Measurements from ENCODE around the gene MISFA.

MISFA gene

DNA sequence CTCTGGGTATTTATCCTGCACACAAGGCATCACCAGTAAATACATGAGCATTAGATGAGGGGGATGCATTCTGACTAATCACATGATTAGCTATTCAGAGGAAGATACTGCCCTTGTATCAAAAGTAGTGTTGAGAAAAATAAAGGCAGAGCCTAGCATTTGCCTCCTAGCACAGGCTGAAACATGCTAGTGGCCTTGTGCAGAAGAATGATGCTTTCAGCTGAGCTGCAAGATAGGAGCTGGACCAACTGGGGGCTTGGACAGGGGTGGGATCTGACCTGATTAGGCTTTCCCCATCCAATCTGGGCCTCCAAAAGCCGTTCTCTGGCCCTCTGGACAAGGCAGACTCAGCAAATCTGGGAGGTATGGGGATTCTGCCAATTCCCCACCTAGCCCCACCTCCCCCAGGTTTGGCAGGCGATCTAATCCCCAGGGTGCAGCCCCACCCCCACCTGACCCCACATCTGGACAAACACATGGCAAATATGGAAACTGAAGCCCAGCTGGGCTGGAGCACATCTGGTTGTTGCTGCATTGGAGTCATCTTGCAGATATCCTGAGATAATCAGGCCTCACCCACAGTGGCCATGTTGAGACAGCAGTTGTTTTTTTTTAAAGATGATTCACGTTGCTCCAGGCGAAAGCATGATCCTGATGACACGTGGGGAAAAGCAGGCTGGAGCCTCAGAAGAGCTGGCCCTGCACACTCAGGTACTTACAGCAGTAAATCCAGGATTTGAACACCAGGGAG lies 4.4 kb upstream of the MISFA start:
- no peaks in the 10 kb centered on the region for H3K9me3 Mint-ChIP-seq
- peaks cover 23% of the 10 kb centered on the region for H3K36me3 Mint-ChIP-seq (ENCODE audit: low read depth)
- TF ChIP-seq, protein P1, sequence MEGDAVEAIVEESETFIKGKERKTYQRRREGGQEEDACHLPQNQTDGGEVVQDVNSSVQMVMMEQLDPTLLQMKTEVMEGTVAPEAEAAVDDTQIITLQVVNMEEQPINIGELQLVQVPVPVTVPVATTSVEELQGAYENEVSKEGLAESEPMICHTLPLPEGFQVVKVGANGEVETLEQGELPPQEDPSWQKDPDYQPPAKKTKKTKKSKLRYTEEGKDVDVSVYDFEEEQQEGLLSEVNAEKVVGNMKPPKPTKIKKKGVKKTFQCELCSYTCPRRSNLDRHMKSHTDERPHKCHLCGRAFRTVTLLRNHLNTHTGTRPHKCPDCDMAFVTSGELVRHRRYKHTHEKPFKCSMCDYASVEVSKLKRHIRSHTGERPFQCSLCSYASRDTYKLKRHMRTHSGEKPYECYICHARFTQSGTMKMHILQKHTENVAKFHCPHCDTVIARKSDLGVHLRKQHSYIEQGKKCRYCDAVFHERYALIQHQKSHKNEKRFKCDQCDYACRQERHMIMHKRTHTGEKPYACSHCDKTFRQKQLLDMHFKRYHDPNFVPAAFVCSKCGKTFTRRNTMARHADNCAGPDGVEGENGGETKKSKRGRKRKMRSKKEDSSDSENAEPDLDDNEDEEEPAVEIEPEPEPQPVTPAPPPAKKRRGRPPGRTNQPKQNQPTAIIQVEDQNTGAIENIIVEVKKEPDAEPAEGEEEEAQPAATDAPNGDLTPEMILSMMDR (IDR thresholded peaks at IDR 0.05; ENCODE audit: unreplicated experiment in 3 of 3): no peak
- no peak overlapping the region for H3K4me3 Mint-ChIP-seq
- H3K4me1 Mint-ChIP-seq: peaks cover 4% of the 10 kb centered on the region
- no peak overlapping the region for H3K27ac Mint-ChIP-seq
- no peaks in the 10 kb centered on the region for H3K27me3 Mint-ChIP-seq (ENCODE audit: low read depth)

DNA sequence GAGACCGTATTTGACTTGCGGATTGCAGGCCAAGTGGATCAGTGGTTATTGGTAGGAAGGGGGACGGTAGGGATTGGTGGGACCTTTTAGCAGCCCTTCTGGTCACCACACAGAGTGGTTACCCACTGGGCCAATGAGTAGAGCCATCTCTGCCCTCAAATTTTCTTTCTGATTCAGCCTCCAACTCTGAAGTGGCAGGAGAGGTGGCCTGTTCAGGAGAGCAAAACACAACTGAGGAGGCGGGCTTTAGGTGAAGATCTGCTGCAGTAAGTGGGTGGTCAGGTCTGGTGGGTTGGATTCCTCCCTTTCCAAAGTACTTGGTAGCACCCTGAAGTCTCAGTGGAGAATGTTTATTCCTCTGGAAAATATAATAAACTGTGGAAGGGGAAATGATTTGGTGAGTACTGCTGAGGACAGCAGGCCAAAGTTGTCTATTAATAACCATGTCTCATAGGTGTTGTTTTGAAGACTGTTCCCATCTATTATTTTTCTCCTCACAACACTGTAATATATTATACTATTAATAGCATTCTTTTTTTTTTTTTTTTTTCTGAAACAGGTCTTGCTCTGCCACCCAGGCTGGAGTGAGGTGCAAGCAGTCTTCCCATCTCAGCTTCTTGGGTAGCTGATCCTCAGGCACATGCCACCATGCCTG lies 1.5 kb downstream of the MISFA start:
- H3K27me3 Mint-ChIP-seq (ENCODE audit: low read depth): no peaks in the 10 kb centered on the region
- H3K4me1 Mint-ChIP-seq: no peaks in the 10 kb centered on the region
- no peak overlapping the region for H3K27ac Mint-ChIP-seq
- TF ChIP-seq, protein P1 (IDR thresholded peaks at IDR 0.05; ENCODE audit: unreplicated experiment in 3 of 3): no peak
- H3K4me3 Mint-ChIP-seq: no peak overlapping the region
- peaks cover 25% of the 10 kb centered on the region for H3K36me3 Mint-ChIP-seq (ENCODE audit: low read depth)
- no peaks in the 10 kb centered on the region for H3K9me3 Mint-ChIP-seq

DNA sequence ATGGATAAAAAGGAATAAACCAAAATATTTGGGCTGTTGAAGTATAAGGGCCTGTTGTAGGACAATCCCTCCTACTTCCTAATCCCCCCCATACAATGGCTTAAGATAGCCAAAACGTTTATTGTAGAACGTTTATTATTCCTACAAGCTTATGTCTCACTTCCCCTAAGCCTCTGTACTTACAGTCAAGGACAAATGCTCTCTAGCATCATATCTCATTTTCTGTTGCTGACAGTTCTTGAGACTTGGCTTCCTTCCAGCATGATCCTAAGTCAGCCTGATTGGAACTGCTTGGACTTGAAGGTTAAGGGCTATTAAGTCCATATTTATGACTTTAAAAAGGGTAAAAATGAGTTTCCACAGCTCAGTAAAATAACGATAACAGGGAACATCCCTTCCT lies 8.8 kb downstream of the MISFA start:
- H3K36me3 Mint-ChIP-seq (ENCODE audit: low read depth): peaks cover 39% of the 10 kb centered on the region

DNA sequence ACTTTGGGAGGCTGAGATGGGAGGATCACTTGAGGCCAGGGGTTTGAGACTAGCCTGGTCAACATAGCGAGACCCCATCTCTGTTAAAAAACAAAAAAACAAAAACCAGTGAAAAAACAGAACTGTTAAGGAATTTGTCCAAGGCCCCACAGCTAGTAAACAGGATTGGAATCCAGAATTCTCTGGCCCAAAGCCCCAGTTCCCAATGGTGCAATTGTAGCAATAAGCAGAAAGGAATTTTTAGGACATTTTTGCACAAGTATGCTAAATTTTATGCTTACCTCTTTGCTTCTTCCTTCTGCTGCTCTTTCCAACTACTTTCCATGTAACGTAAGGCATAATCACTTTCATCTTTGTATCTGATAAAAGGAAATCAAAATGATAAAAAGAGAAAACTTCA lies 11.6 kb downstream of the MISFA start:
- no peak overlapping the region for H3K4me3 Mint-ChIP-seq
- H3K27ac Mint-ChIP-seq: no peak overlapping the region
- H3K36me3 Mint-ChIP-seq (ENCODE audit: low read depth): peaks cover 49% of the 10 kb centered on the region
- H3K9me3 Mint-ChIP-seq: no peaks in the 10 kb centered on the region
- TF ChIP-seq, protein P1 (IDR thresholded peaks at IDR 0.05; ENCODE audit: unreplicated experiment in 3 of 3): no peak
- no peaks in the 10 kb centered on the region for H3K4me1 Mint-ChIP-seq
- no peaks in the 10 kb centered on the region for H3K27me3 Mint-ChIP-seq (ENCODE audit: low read depth)

More for the DNA sequence above, 8.8 kb downstream of the MISFA start:
- Mint-ChIP-seq H3K27ac (peak overlapping the region in 1 of 3 experiments; percentile 64), H3K4me3 (no peak overlapping the region), H3K27me3 (ENCODE audit: low read depth) (no peaks in the 10 kb centered on the region), H3K4me1 (no peaks in the 10 kb centered on the region), H3K9me3 (no peaks in the 10 kb centered on the region)
- TF ChIP-seq, protein P1 (IDR thresholded peaks at IDR 0.05; ENCODE audit: unreplicated experiment in 3 of 3): no peak

DNA sequence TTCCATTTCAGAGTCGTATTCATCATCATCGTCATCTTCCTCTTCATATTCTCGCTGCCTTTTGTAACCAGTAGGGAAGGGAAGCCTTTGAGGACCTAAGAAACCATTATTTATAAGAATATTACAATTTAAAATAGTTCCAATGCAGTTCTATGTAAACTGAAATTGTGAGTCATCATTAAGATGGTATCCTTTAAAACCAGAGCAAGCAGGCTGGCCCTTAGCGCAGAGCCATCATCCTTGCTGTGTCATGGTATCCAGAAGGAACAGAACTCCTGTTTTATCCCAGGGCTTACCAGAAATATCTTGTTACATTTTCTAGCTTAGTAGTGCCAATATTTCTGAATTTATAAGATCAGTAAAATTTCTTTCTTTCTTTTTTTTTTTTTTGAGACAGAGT lies 12.8 kb downstream of the MISFA start:
- peaks cover 43% of the 10 kb centered on the region for H3K36me3 Mint-ChIP-seq (ENCODE audit: low read depth)
- H3K4me1 Mint-ChIP-seq: no peaks in the 10 kb centered on the region
- H3K9me3 Mint-ChIP-seq: no peaks in the 10 kb centered on the region
- TF ChIP-seq, protein P1 (IDR thresholded peaks at IDR 0.05; ENCODE audit: unreplicated experiment in 3 of 3): no peak
- no peak overlapping the region for H3K27ac Mint-ChIP-seq
- H3K27me3 Mint-ChIP-seq (ENCODE audit: low read depth): no peaks in the 10 kb centered on the region
- no peak overlapping the region for H3K4me3 Mint-ChIP-seq

Measured in nephron (organoid).